ENCODE data around the gene CEP85L. TPM values are rescaled to one million over a fixed set of nuclear protein-coding genes. Genes with fewer than 3 reads are reported as not detected.

Gene CEP85L
- total RNA-seq, 1 experiment from 2014 or later: 4.9 TPM

- ChIA-PET RAD21 (ENCODE audit: low non-redundant PET in 1 of 2, low total read pairs in 2 of 2, uncharacterized antibody in 2 of 2, unreplicated experiment in 2 of 2) (no interaction called here), CTCF (no interaction called here), POLR2A (no interaction called here)
- H3K27me3 ChIP-seq (ENCODE audit: insufficient read depth, low read length): no peaks in the 10 kb centered on the region
- intact Hi-C loops (cut with micrococcal nuclease): no loop called here
- H3K4me3 ChIP-seq (replicated peaks in 1 of 2; ENCODE audit: low read depth in 1 of 2, low read length in 2 of 2): no peak overlapping the region
- H2AFZ ChIP-seq (ENCODE audit: low read depth, low read length, poor library complexity, severe bottlenecking): no peak overlapping the region
- BruUV-seq (replicated peaks): no TSS peak
- no peak overlapping the region for H3K4me2 ChIP-seq (ENCODE audit: low read length)
- H3K9me3 ChIP-seq (ENCODE audit: control insufficient read depth in 1 of 2, insufficient read depth in 1 of 2, low read depth in 1 of 2, low read length in 2 of 2): no peaks in the 10 kb centered on the region
- no peak for DNase-seq (ENCODE audit: low read depth, low spot score)
- H3K4me1 ChIP-seq (ENCODE audit: control insufficient read depth in 1 of 2, insufficient read depth in 2 of 2, low read length in 2 of 2): no peaks in the 10 kb centered on the region; a peak in 1 of 4 replicates
- H3K27ac ChIP-seq (ENCODE audit: low read depth, low read length): no peak overlapping the region
- H3K9ac ChIP-seq (ENCODE audit: low read length): no peak overlapping the region
- no peaks in the 10 kb centered on the region for H3K79me2 ChIP-seq (ENCODE audit: insufficient read depth, low read length)
- no peak for ATAC-seq
- H3K36me3 ChIP-seq (ENCODE audit: control insufficient read depth in 1 of 2, insufficient read depth in 2 of 2, low read length in 2 of 2): no peaks in the 10 kb centered on the region
- H4K20me1 ChIP-seq (ENCODE audit: insufficient read depth): no peaks in the 10 kb centered on the region
- TF ChIP-seq CTCF (IDR thresholded peaks at IDR 0.05 in 2 of 3, conservative IDR thresholded peaks at IDR 0.05 in 1 of 3; ENCODE audit: borderline replicate concordance in 1 of 3, insufficient read depth in 1 of 3, low read depth in 2 of 3, low read length in 2 of 3) (no peak), FOSL1 (IDR thresholded peaks at IDR 0.05; ENCODE audit: low read depth) (no peak), SP1 (IDR thresholded peaks at IDR 0.05; ENCODE audit: low read depth) (no peak), CEBPB (IDR thresholded peaks at IDR 0.05; ENCODE audit: low read depth) (no peak), POLR2A (IDR thresholded peaks at IDR 0.05; ENCODE audit: borderline replicate concordance, extremely low read depth, insufficient read depth, insufficient read length) (no peak), ELF1 (IDR thresholded peaks at IDR 0.05; ENCODE audit: borderline replicate concordance, low read depth) (no peak), ZNF274 (IDR thresholded peaks at IDR 0.05; ENCODE audit: low read depth, low read length) (no peak), MAX (IDR thresholded peaks at IDR 0.05) (no peak), TCF7L2 (IDR thresholded peaks at IDR 0.05; ENCODE audit: borderline replicate concordance, extremely low read depth, insufficient read depth, insufficient read length) (no peak), CBX3 (IDR thresholded peaks at IDR 0.05; ENCODE audit: low read depth) (no peak), REST (IDR thresholded peaks at IDR 0.05; ENCODE audit: low read depth) (no peak), SIN3A (IDR thresholded peaks at IDR 0.05; ENCODE audit: low read depth) (no peak), POLR2AphosphoS5 (IDR thresholded peaks at IDR 0.05; ENCODE audit: low read depth, low read length) (no peak), EGR1 (IDR thresholded peaks at IDR 0.05; ENCODE audit: low read depth) (no peak), EZH2phosphoT487 (IDR thresholded peaks at IDR 0.05; ENCODE audit: borderline replicate concordance) (no peak), ATF3 (IDR thresholded peaks at IDR 0.05) (no peak), SRF (IDR thresholded peaks at IDR 0.05; ENCODE audit: low read depth) (no peak), ZFX (IDR thresholded peaks at IDR 0.05) (no peak), EZH2 (IDR thresholded peaks at IDR 0.05) (no peak), YY1 (IDR thresholded peaks at IDR 0.05; ENCODE audit: extremely low read depth, insufficient replicate concordance, low read depth, low read length) (no peak)
- no peaks in the 10 kb centered on the region for H3K9me2 ChIP-seq (ENCODE audit: insufficient read depth)
These were observed 184.2 kb downstream of the CEP85L start for GRCh38 chr6:118467181-118467580.

All from HCT116 (cell line).